Stimulated activated CD8-positive, alpha-beta memory T cell treated with anti-CD3 and anti-CD28 coated beads, Interleukin-7, amount 100 ng/mL, for 48 hours (primary cell): Measurements from ENCODE around the gene DNMBP.
"Not testable (repeated sequence)": the region's sequence is repeated elsewhere in the genome, so short reads cannot be mapped to it uniquely, and the experiment has no call there.

Source experiments
- DNase-seq, 2 donors: peaks; one replicate each; pipeline ENCODE4 v3.0.0-alpha.2; 2020; ENCODE audit warnings: low read depth in 1 of 2; ENCODE audit errors: extremely low read depth in 1 of 2

Gene DNMBP

DNA sequence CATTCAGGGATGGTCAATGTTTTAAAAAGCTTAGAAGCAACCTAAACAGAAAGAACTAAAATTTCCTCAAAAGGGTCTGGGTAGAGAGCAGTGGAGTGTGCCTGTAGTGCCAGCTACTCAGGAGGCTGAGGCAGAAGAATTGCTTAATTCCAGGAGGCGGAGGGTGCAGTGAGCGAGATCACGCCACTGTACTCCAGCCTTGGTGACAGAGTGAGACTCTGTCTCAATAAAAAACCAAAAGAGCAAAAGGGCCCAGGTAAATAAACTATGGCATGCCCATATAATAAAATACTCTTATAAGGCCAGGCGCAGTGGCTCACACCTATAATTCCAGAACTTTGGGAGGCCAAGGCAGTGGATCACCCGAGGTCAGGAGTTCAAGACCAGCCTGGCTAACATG, 93.0 kb downstream of the DNMBP start:
- no peak for DNase-seq

DNA sequence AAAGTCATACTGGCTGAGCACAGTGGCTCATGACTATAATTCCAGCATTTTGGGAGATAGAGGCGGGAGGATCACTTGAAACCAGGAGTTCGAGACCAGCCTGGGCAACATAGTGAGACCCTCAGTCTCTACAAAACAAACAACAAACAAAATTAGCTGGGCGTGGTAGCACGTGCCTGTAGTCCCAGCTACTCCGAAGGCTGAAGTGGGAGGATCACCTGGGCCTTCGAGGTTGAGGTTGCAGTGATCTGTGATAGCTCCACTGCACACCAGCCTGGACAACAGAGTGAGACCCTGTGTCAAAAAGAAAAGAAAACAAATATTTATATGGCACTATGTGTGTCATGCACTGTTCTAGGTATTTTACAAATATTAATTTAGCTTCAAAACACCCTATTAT, 94.3 kb downstream of the DNMBP start:
- DNase-seq, result no peak

DNA sequence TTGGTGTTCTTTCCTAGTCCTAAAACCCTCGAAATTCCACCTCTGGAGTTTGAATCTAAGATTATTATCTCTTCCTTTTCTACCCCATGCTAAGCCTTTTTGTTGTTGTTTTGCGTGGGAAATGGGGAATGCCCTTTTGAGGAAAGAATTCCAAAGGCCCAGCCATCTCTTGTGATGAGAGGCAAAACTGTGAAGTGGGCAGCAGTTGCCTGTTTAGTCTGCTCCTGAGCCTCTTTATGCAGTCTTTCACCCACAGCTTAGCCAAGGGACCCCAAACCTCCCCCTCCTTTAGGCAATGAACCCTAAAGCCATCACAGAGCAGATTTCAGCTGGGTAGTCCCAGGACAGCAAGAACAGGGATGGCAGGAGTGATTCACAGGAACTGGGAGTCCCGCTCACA, 95.5 kb downstream of the DNMBP start:
- no peak for DNase-seq

DNA sequence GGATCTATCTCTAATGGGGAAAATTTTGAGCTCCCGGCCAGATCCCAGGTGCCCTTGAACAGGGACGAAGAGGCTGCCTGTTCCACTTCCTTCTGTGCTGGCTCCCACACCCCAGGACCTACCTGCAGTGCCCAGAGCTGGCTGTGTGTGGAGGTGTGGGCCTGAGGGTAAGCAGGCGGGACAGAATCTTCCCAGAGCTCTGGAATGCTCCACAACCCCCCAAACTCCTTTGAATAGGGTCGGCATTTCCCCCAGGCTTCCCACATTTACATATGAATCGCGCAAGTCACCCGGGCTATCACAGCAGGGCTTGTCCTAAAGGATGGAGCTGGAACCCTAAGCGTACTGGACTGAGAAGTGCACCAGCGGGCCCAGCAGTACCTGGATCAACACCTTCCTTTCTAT, 95.9 kb downstream of the DNMBP start:
- no peak for DNase-seq

DNA sequence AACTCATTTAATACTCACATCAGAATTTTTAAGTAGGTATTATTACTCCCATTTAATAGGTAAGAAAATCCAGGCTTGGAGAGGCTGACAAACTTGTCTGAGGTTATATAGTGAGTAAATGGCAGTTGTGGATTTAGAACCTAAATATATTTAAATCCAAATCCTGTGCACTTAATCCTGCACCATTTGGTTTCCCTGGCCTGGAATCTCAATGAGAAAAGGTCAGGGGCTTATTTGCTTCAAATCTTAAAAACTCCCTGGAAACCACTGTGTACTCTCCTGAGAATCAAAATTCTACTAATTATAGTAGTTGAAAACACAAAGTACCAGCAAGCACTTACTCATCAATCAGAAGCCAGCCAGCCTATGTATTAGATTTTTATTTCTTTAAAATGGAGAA, 97.7 kb downstream of the DNMBP start:
- no peak for DNase-seq

DNA sequence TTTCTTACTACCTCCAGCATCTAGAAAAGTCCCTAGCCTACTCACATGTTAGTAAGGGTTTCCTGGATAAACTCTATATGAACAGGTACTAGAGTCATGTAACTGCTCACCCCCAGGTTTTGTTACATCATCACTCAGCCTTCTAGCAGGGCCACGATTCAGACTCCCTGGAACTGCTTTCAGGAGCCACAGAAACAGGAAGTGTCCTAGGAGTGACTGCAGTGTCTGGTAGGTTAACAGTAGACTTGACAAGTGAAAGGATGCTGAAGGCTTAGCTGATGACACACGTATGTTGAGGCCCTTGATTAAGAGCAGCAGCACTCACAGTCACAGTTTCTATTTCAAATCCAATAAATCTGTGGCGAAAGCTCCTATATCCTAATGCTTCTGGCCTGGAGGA, 101.2 kb downstream of the DNMBP start:
- peak in 1 of 2 donors; percentile 3 for DNase-seq

DNA sequence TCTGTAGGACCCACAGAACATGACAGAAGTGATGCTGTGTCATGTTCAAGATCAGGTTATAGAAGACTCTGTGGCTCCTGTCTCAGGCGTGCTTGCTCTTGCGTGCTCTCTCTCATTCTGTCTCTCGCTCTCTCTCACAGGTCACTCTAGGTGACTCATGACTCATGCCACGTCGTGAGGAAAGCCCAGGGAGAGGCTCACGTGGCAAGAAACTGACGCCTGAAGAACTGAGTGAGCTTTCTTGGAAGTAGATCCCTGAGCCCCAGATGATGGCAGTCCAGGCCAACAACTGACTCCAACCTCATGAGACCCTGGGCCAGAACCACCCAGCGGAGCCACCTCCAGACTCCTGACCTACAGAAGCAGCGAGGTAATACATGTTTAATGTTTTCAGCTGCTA, 103.3 kb downstream of the DNMBP start:
- DNase-seq, result no peak

DNA sequence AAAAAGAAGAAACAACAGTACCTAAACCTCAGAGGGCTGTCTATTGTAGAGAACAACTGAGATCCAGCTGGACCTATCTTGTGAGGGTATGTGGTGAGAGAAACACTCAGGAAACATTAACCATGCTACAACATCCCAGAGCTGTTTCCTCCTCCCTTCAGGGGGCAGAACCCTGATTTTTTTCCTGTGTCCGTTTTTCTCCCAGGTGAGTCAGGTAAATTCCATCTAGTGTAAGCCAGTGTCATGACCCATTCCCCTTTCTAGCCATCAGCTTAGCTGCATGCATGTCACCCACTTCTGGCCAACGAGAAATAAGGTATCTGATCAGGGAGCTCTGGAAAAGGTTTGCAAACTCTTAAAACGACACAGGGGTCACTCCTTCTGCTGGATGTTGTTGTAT, 103.8 kb downstream of the DNMBP start:
- no peak for DNase-seq

DNA sequence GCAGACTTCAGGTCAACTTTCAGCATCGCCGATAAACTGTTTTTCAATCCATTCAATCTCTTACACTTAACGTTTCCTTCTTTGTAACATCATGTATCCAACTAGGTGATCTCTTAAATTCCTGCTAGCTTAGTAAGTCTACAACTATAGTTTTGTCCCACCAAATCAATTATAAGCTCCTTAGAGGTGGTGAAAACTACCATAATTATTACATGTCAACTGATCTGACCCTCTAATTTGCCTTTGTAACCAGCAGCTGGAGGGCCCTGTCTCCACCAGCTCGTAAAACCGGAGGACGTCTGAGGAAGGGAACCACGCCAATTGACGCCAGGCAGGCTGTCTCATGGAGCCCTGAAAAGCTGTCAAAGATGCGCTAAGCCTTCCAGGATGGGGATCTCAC, 113.9 kb downstream of the DNMBP start:
- no peak for DNase-seq

DNA sequence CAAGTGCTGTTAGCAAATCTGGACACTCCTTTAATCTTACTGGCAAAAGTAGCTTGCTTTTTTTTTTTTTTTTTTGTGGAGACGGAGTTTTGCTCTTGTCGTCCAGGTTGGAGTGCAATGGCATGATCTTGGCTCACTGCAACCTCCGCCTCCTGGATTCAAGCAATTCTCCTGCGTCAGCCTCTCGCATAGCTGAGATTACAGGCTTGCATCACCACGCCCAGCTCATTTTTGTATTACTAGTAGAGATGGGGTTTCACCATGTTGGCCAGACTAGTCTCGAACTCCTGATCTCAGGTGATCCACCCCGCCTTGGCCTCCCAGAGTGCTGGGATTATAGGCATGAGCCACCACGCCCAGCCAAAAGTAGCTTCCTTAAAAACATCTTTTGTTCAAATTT, 114.7 kb downstream of the DNMBP start:
- not testable (repeated sequence) for DNase-seq

DNA sequence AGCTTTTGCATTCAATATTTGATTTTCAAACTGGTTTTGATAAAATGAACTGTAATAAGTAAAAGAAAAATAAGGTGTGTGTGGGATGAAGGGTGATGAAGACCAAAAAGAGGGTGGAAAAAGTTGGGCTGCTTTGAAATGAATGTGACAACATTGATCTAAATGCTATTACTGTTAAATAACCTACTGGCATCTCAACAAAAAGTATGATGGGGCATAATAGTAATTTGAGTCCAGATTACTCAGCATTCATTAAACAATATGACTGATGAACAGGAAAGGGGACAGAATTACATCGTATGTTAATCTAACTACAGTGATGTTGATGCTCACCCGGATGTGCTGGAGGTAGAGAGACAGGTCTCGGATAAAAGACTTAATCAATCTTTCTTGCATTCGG, 115.1 kb downstream of the DNMBP start:
- no peak for DNase-seq

DNA sequence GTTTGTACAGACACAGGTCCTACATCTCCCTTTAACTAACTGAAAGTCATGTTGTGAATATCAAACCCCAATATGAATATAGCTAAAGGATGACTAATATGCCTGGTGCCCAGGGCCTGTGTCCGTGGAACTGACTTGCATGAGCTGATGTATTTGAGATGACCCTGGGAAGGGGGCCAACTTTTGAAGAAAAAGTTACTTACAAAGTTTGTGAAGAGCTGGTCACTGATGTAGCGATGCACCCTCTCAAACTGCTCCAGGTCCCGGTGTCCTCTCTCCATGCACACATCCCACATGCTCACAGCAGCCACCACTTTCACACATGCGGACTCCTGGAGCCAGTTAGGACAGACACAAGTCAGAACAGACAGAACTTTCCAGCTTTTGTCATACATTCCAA, 121.1 kb downstream of the DNMBP start:
- no peak for DNase-seq

DNA sequence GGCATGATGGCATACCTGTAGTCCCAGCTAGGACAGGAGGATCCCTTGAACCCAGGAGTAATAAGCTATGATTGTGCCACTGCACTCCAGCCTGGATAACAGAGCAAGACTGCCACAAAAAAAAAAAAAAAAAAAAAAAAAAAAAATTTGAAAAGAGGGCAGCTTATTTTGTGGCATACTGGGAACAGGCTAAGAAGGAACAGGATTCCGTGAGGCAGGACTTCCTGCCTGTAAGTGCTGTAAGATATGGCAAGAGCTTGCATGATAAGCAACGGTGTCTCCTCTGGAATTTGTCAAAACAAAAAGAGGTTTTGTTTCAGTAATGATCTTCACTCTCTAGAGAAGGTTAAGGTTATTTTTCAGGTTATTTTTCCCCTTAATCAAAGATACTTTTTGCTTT, 126.2 kb downstream of the DNMBP start:
- no peak for DNase-seq

DNA sequence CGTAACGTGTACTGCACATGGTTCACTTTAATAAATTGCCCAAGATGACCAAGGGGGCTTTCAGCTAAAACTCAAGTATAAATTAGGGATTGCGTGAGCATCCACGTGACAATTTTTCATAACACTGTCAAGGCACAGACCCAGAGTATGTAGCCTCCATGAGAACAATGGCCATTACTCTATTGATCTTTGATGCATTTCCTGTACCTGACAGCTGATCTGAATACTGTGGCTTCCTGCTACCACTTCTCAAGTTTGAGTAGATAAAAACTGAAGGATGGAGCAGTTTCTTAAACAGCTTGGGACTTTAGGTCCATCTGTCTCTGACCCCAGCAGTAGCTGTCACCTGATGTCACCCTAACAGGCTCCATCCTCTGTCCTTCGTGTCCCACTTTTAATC, 128.4 kb downstream of the DNMBP start:
- DNase-seq, result no peak

DNA sequence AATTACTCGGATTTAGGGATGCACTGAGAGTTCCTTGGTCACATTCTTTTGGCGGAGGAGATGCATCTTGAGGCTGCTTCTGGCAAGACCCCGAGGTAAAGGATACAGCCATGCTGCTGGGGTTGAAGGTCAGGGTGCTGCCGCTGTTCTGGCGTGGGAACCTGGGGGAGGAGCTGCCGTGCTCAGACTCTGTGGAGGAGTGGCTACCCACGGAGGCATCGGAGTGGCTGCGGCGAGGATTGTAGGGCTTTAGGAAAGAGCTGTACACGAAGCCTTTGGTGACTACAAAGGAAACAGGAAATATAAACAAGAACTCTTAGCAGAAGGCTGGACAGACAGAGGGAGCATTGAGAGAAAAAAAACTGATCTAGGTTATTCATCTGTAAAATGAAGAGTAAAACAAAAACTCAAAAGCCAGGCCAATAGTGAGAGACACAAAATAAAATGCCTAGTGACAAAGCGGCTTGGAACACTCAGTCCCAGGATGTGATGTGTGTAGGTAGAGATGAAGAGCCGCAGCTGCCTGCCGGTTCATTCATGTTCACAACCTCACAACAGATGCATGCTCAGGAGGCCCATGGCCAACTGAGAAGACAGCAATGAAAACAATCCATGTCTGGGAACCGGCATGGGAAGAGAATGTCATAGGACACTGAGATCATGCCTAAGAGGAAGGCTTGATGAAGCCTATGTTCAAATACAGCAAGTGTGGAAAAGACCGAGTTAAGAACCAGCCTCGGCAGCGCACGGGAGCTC, 129.5 kb downstream of the DNMBP start:
- DNase-seq, result no peak

DNA sequence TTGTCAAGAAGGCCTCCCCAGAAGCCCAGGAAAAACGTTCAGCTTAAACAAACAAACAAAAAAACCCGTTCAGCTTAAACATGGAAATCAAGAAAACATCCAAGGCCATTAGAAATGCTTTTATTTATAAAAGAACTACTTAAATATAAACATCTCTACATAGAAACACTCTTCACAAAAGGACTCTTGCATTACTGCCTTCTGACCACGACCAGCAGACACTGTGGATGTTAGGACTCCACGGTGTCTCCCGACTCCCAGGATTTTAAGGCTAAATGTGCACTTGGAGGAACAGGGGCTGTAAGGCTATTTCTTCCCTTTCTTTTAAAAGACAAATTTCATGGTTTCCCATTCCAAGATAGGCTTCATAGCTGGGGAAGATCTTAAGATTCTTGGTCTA, 134.3 kb downstream of the DNMBP start:
- no peak for DNase-seq

DNA sequence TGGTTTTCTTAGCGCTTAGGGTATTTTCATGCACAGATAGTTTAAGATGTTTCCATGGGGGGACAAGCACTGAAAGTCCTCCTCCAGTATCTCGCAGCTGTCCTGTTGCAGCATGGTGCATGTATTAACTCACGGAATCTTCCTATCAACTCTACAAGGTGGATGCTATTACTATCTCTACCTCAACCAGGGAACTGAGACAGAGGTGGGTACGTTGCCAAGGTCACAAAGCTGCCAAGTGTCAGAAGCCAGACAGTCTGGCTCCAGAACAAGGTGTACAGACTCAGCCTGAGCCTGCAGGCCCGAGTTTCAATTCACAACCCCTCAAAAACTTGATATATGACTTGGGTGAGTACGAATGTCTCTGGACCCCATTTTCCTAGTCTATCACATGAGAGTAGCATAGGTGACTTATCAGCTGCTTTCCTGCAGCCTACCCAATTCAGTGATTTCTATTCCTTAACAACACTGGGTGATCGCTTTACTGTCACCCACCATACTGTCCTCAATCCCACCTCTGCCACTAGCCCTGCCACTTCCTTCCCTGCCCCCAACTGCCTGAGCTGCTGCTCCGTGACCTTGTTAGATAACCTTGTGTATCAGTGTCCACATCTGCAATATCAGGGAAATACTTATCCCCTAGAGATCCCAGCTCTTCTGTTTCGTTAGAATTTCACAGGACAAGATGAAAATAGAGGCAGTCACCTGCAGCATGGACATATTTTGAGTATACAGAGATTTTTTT, 135.2 kb downstream of the DNMBP start:
- DNase-seq, result no peak

DNA sequence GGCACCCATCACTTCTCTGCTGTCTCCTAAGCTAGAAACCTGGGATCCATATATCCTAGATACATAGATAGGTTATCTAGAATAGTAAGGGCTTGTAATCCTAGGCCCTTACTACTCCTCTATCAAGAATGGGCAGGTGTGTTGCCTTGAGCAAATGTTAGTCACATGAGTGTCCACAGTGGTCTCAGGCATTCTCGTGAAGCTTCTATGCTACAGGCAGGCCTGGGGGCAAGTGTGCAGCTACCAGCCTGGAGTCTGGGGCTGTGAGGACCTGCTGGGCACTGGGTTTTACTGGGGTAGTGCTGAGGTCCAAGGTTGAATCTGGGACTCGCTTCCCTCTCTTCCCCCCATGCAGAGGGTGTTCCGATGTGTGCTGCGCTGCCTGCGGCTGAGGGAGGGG, 135.9 kb downstream of the DNMBP start:
- no peak for DNase-seq

DNA sequence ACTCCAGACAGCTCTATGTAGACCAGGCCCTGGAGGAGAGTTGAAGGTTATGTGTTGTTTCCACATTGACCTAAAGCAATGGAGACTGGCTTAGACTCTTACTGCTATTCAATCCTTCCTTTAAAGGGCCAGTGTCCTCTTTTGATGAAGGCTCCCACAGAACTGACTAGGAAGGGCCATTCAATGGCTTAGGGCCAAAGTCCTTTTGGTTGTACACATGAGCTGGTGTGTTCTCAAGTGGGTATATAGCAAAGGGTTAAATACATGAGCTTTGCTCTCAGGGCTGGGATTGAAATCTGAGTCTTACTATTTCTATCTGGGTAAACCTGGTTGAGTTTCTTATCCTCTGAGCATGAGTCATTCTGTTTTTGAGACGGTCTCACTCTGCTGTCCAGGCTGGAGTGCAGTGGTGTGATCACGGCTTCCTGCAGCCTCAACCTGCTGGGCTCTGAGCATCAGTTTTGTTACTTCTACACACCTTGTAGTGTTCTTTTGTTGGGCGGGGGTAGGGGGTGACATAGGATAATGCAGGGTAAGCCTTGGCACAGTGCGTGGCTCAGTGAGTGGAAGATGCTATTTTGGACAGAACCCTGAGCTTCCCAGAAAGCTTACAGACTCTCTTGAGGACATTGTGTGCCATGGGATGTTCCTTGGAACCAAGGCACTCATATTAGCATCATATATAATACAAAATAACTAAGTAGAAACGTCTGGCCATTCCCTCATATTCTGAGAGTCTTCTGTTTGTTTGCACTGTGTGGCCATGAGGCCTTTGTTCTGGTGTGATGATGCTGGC, 137.2 kb downstream of the DNMBP start:
- no peak for DNase-seq

DNA sequence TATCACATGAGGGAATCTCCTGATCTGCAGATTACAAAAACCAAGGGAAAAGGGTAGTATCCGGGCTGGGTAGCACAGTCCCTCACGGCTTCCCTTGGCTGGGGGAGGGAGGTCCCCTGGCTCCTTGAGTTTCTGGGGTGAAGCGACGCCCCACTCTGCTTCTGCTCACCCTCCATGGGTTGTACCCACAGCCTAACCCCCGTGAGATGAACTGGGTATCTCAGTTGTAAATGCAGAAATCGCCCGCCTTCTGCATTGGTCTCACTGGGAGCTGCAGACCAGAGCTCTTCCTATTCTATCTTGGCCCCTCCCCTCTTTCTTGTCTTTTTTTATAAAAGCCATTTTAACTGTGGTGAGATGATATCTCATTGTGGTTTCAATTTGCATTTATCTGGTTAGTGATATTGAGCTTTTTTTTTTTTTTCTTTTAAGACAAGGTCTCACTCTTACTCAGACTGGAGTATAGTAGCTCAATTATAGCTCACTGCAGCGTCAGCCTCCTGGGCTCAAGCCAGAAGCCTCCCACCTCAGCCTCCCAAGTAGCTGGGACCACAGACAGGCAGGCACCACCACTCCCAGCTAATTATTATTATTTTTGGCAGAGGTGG, 139.5 kb downstream of the DNMBP start:
- peak in 1 of 2 donors; percentile 37 for DNase-seq

DNA sequence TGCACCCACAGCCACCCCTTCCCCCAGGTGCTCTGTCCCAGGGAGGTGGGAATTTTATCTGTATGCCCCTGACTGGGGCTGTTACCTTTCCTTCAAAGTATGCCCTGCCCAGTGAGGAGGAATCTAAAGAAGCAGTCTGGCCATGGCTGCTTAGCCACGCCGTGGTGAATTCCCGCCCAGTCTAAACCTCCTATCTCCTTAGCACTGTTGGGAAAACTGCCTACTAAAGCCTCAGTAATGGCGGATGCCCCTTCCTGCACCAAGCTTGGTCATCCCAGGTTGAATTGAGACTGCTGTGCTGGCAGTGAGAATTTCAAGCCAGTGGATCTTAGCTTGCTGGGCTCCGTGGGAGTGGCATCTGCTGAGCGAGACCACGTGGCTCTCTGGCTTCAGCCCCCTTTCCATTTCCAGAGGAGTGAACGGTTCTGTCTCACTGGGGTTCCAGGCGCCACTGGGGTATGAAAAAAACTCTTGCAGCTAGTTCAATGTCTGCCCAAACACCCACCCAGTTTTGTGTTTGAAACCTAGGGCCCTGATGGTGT, 140.1 kb downstream of the DNMBP start:
- no peak for DNase-seq
